ENCODE measurements around the gene FAM169A. TPM values are rescaled to one million over a fixed set of nuclear protein-coding genes. Genes with fewer than 3 reads are reported as not detected.

The FAM169A gene
- total RNA-seq, 1 experiment from 2014 or later = 63.1 TPM

DNA sequence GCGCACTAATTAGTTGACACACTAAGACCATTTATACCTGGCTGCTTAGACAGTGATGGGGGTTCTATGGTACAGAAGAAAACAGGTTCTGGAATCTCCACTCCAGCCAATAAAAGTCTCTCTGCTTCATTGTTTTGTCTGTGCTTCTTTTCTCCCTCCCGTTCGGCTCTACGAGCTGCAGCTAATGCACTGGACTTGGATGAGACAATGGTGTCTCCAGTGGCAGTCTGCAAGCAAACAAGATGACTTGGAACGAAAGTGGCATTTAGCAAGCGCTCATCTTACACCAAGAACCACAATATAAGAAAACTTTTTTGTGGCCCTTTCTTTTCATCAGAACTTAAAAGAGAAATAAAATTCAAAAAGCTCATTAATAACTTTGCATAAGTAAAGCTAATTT is 129.4 kb downstream of the FAM169A start:
- Histone ChIP-seq H2BK120ac (ENCODE audit: low read depth, low read length, poor library complexity, severe bottlenecking) (no peak overlapping the region), H3K14ac (ENCODE audit: insufficient read depth, low read length) (no peak overlapping the region), H3K4me2 (ENCODE audit: insufficient read depth, insufficient read length, low read length) (no peak overlapping the region), H3K27me3 (ENCODE audit: insufficient read depth, low read length) (no peaks in the 10 kb centered on the region), H2AK5ac (ENCODE audit: insufficient read length, low read length) (no peak overlapping the region), H3T11ph (ENCODE audit: low read length) (no peak overlapping the region), H3K18ac (ENCODE audit: insufficient read length, low read depth, low read length) (no peak overlapping the region), H4K8ac (replicated peaks; ENCODE audit: insufficient read length, low read depth, low read length) (no peak overlapping the region), H3K79me1 (ENCODE audit: insufficient read depth, low read depth, low read length, poor library complexity, severe bottlenecking) (no peaks in the 10 kb centered on the region), H2BK20ac (ENCODE audit: low read depth, low read length, poor library complexity, severe bottlenecking) (no peak overlapping the region), H3K4ac (ENCODE audit: low read depth, low read length) (no peak overlapping the region), H3K56ac (ENCODE audit: insufficient read length, low read depth, low read length) (no peak overlapping the region), H3K4me1 (ENCODE audit: insufficient read depth, low read length) (no peaks in the 10 kb centered on the region), H3K79me2 (ENCODE audit: insufficient read depth, low read length) (no peaks in the 10 kb centered on the region), H3K9ac (ENCODE audit: extremely low read depth, insufficient read length, low read length) (no peak overlapping the region), H4K91ac (ENCODE audit: insufficient read length, low read depth, low read length) (no peak overlapping the region), H3K9me3 (ENCODE audit: control insufficient read depth, low read depth, low read length) (no peaks in the 10 kb centered on the region), H4K20me1 (ENCODE audit: control insufficient read depth, insufficient read depth, insufficient read length) (no peaks in the 10 kb centered on the region), H2AFZ (ENCODE audit: low read length) (no peak overlapping the region), H3K23me2 (ENCODE audit: insufficient read length, low read depth, low read length, poor library complexity, severe bottlenecking) (no peaks in the 10 kb centered on the region), H4K5ac (ENCODE audit: insufficient read length, low read depth, low read length) (no peak overlapping the region), H3K23ac (ENCODE audit: insufficient read length, low read depth, low read length) (no peak overlapping the region), H2BK15ac (ENCODE audit: low read depth, low read length) (no peak overlapping the region), H2BK5ac (ENCODE audit: insufficient read length, low read length) (no peak overlapping the region), H2BK12ac (ENCODE audit: insufficient read length, low read depth, low read length) (no peak overlapping the region), H3K27ac (ENCODE audit: insufficient read length, low read depth, low read length) (no peak overlapping the region)
- Mint-ChIP-seq H3K4me1 (no peaks in the 10 kb centered on the region), H3K9me3 (no peaks in the 10 kb centered on the region), H3K27me3 (ENCODE audit: low read depth) (no peaks in the 10 kb centered on the region), H3K27ac (no peak overlapping the region), H3K4me3 (no peak overlapping the region), H3K36me3 (ENCODE audit: insufficient read depth in 1 of 3, low read depth in 3 of 3) (peaks cover 0 to 45% (median 35%) of the 10 kb centered on the region in 3 experiments; a peak in 5 of 7 replicates)
- TF ChIP-seq CTCF (conservative IDR thresholded peaks at IDR 0.05) = no peak
- no peak for DNase-seq
- no CpG with 5 or more reads among the region's 6 CpGs for WGBS (ENCODE audit: extremely low coverage, insufficient read length, low lambda C conversion rate)

Other genes with a start within 250 kb of the FAM169A start
- gene ENC1, start 225.7 kb downstream of the FAM169A start, total RNA-seq (2021) = 14.4 and 15.5 TPM in 2 replicates
- 53.7 and 56.3 TPM in 2 replicates for gene HEXB, start 181.2 kb downstream of the FAM169A start, total RNA-seq (2021)
- gene GFM2, start 99.3 kb downstream of the FAM169A start, total RNA-seq (2021) = 29.8 and 30.0 TPM in 2 replicates
- 59.9 and 72.0 TPM in 2 replicates for gene NSA2, start 99.1 kb downstream of the FAM169A start, total RNA-seq (2021)
- gene GCNT4, start 186.2 kb upstream of the FAM169A start, total RNA-seq (2021) = 0.63 and 0.66 TPM in 2 replicates